Stimulated activated CD8-positive, alpha-beta memory T cell treated with anti-CD3 and anti-CD28 coated beads, Interleukin-12 subunit alpha, Interleukin-12 subunit beta, amount 100 ng/mL, for 24 hours (primary cell): ENCODE results near the gene TADA2A.

ENCODE experiments used
- DNase-seq: peaks from one replicate; pipeline ENCODE4 v3.0.0-alpha.2; 2020; ENCODE audit errors: extremely low read depth

TADA2A gene

GRCh38 chr17:37463039-37463438 is 56.4 kb downstream of the TADA2A start:
- no peak for DNase-seq

GRCh38 chr17:37465069-37465616 is 58.5 kb downstream of the TADA2A start:
- no peak for DNase-seq

- no peak for DNase-seq
Observed at GRCh38 chr17:37466471-37466870, 59.8 kb downstream of the TADA2A start.

GRCh38 chr17:37470181-37470580 is 63.5 kb downstream of the TADA2A start:
- no peak for DNase-seq

GRCh38 chr17:37475731-37476420 is 69.2 kb downstream of the TADA2A start:
- DNase-seq, result no peak

- DNase-seq, result no peak
Observed at GRCh38 chr17:37476431-37477120, 69.9 kb downstream of the TADA2A start.

GRCh38 chr17:37478187-37478586 is 71.5 kb downstream of the TADA2A start:
- DNase-seq, result no peak

- DNase-seq, result no peak
Observed at GRCh38 chr17:37479025-37479424, 72.3 kb downstream of the TADA2A start.

GRCh38 chr17:37480427-37480826 is 73.7 kb downstream of the TADA2A start:
- no peak for DNase-seq

GRCh38 chr17:37481001-37481665 is 74.4 kb downstream of the TADA2A start:
- DNase-seq, result no peak

- no peak for DNase-seq
Observed at GRCh38 chr17:37483311-37484039, 76.8 kb downstream of the TADA2A start.

GRCh38 chr17:37485938-37486570 is 79.4 kb downstream of the TADA2A start:
- DNase-seq, result no peak

GRCh38 chr17:37488009-37488604 is 81.4 kb downstream of the TADA2A start:
- DNase-seq, result no peak

GRCh38 chr17:37488607-37489196 is 82.0 kb downstream of the TADA2A start:
- peak; percentile 14 for DNase-seq

- peak; percentile 53 for DNase-seq
Observed at GRCh38 chr17:37489197-37490001, 82.7 kb downstream of the TADA2A start, which contains the start of gene DUSP14. Gene DUSP14 (plus strand): TSS chr17:37489891. CDS start chr17:37512273, 22,382 bp downstream.

GRCh38 chr17:37490022-37490587 is 83.4 kb downstream of the TADA2A start:
- peak; percentile 38 for DNase-seq

GRCh38 chr17:37490638-37491614 is 84.2 kb downstream of the TADA2A start:
- DNase-seq, result no peak

- no peak for DNase-seq
Observed at GRCh38 chr17:37492167-37492566, 85.5 kb downstream of the TADA2A start.
